ENCODE data around the gene ROCK2.

Gene ROCK2

GRCh38 chr2:11367170-11367730 lies 22.8 kb upstream of the ROCK2 start:
- TF ChIP-seq CTCF (IDR thresholded peaks at IDR 0.05; ENCODE audit: extremely low read depth, missing control alignments): no peak
- no peak for DNase-seq (ENCODE audit: low spot score)

- DNase-seq (ENCODE audit: low spot score): no peak
- TF ChIP-seq CTCF (IDR thresholded peaks at IDR 0.05; ENCODE audit: extremely low read depth, missing control alignments): no peak
Observed at GRCh38 chr2:11366326-11366741, 21.9 kb upstream of the ROCK2 start.

GRCh38 chr2:11365096-11365879 lies 20.9 kb upstream of the ROCK2 start:
- DNase-seq (ENCODE audit: low spot score): no peak
- no peak for TF ChIP-seq CTCF (IDR thresholded peaks at IDR 0.05; ENCODE audit: extremely low read depth, missing control alignments)

- no peak for DNase-seq (ENCODE audit: low spot score)
- no peak for TF ChIP-seq CTCF (IDR thresholded peaks at IDR 0.05; ENCODE audit: extremely low read depth, missing control alignments)
Observed at GRCh38 chr2:11364565-11364887, 20.1 kb upstream of the ROCK2 start.

GRCh38 chr2:11363868-11364564 lies 19.6 kb upstream of the ROCK2 start:
- no peak for TF ChIP-seq CTCF (IDR thresholded peaks at IDR 0.05; ENCODE audit: extremely low read depth, missing control alignments)
- DNase-seq (ENCODE audit: low spot score): no peak

GRCh38 chr2:11359865-11360264 lies 15.4 kb upstream of the ROCK2 start:
- no peak for DNase-seq (ENCODE audit: low spot score)
- TF ChIP-seq CTCF (IDR thresholded peaks at IDR 0.05; ENCODE audit: extremely low read depth, missing control alignments): no peak

- no peak for TF ChIP-seq CTCF (IDR thresholded peaks at IDR 0.05; ENCODE audit: extremely low read depth, missing control alignments)
- DNase-seq (ENCODE audit: low spot score): no peak
Observed at GRCh38 chr2:11357428-11357972, 13.1 kb upstream of the ROCK2 start.

All from GM20000 (cell line).